ENCODE data around the gene POTEE.
"Not testable (repeated sequence)": the region's sequence is repeated elsewhere in the genome, so short reads cannot be mapped to it uniquely, and the experiment has no call there.

The POTEE gene

GRCh38 chr2:131209030-131209772 is at the start of gene POTEE:
Gene POTEE, plus strand, starts transcription at chr2:131209536. Its CDS starts 8,867 bp downstream, at chr2:131218403.
- DNase-seq = not testable (repeated sequence)

GRCh38 chr2:131165562-131165961 is 43.8 kb upstream of the POTEE start:
- not testable (repeated sequence) for DNase-seq

GRCh38 chr2:131168538-131168937 is 40.8 kb upstream of the POTEE start:
- no peak for DNase-seq

DNA sequence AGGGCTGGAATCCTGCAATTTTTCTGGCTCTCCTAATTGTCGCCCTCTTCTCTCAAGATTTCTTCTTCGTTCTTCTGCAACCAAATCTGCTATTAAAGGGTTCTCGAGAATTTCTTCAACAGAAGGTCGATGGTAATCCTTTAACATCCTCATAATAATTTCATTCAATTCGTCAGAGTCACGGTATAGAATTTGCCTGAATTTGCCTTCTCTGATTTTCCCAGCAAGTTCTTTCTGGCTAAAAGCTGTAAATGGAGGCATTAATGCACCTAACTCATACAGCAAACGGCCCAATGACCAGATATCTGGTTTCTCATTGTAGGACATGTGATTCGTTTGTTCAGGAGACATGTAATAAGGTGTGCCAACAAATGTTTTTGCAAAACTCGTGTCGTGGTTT is 31.3 kb upstream of the POTEE start:
- not testable (repeated sequence) for DNase-seq

GRCh38 chr2:131178721-131179418 is 30.5 kb upstream of the POTEE start:
- DNase-seq = not testable (repeated sequence)

- DNase-seq = not testable (repeated sequence)
These were observed 27.9 kb upstream of the POTEE start for GRCh38 chr2:131181451-131181850.

DNA sequence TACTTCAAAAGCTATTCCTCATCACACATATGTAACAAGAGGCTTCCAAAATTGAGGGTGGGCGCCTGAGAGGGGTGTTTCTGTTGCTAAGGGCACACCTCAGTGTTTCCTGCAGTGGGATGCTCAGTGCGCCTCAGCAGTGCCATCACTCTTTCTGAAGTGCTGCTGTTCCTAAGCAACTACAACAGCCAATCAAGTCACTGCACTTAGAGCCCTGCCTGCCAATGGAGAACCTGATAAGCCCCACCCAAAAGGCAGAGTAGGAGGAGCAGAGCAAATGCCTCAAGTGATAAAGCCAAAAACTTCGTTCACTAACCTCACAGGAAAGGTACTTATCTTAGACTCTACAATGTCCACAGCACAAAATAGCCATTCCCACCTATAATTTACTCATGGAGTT is 15.9 kb upstream of the POTEE start:
- not testable (repeated sequence) for DNase-seq

DNA sequence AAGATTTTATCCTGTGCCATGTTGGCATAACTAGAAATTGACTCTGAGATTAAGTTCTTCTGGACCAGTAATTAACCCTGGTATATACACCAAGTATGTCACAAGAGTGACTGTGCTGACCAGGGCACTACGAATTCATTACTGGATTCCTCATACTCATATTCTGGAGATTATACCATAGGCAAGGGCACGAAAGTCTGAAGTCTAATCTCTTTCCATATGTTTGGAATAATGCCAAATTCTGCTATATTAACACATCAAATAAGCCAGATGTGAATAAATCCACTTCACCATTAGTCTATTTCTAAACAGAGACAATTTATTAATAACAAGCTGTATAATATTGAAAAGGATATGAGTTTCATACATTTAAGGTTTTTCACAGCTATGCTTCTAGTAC is 13.2 kb upstream of the POTEE start:
- not testable (repeated sequence) for DNase-seq

DNA sequence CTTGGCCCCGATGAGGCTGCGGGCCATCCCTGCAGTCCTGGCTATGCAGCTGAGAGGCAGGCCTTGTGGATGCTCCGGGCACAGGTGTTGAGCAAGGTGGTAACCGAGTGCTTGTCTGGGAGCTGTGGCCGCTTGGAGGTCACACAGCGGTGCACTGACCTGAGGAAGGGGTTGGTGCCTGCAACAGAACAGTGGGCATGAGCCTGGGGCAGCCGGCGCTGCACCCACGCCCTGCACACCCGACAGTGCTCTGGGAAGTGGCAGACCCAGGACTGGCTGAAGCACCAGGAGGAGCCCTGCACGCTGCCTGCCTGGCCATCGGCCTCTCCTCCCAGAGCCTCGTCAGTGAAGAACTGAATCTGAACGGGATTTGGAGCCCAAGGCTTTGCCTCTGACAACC is 8.2 kb upstream of the POTEE start:
- DNase-seq = no peak

DNA sequence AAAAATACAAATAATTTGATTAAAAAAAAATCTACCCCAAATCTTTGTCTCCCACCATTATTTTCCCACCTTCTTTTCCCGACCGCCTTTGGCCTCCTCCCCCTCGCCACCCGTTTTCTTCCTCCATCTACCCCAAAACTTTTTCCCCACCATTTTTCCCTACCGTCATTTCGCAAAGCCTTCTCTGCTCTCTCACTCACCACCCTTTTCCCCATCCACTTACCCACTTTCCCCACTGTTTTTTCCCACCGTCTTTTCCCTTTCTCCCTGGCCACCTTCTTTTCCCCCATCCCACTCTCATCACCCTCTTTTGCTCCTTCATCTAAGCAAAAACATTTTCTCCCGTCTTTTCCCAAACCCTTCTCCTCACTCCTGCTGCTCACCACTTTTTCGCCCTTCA is 1.5 kb upstream of the POTEE start:
- DNase-seq = not testable (repeated sequence)

DNA sequence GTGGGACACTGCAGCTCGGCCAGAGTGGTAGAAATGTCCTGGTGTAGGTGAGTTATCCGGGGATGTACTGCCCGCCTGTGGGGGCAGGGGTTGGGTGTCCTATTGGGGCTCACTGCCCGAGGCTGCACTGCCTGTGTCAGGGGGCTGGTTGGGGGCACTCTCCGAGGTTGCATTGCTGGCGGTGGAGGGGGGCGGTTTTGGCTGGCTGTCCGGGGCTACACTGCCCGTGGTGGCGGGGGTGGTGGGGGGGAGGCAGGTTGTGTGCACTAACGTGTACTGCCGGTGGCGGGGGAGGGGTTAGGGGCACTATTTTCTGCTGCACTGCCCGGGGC is 403 bp downstream of the POTEE start:
- not testable (repeated sequence) for DNase-seq

GRCh38 chr2:131210434-131211211 is 1.3 kb downstream of the POTEE start:
- DNase-seq = not testable (repeated sequence)

DNA sequence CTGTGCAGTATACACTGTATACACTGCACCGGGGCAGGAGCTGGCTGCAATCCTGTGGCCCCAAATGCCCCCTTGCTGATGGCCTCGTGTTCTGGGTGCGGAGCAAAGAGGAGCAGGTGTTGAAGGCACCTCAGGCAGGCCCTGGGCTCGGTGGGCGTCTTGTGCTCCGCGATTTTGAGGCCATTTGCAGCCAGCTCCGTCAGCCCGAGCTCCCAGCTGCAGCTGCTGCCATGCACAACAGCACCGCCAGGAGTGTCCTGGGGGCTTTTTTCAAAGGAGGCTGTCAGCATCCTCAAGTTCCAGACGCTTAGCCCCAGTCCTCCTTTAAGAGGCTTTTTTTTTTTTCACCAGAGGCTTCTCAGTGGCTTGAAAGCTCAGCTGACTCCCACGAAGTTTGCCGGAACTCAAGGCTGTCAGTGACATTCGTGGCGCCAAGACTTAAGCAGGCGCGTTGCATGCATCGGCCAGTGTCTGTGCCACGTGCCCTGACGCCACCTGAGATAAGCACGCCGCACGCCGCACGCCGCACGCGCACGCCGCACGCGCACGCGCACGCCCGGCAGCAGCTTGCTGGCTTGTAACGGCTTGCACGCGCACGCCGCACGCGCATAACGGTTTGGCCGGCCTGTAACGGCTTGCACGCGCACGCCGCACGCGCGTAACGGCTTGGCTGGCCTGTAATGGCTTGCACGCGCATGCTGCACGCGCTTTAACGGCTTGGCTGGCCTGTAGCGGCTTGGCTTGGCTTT is 8.1 kb downstream of the POTEE start:
- not testable (repeated sequence) for DNase-seq

DNA sequence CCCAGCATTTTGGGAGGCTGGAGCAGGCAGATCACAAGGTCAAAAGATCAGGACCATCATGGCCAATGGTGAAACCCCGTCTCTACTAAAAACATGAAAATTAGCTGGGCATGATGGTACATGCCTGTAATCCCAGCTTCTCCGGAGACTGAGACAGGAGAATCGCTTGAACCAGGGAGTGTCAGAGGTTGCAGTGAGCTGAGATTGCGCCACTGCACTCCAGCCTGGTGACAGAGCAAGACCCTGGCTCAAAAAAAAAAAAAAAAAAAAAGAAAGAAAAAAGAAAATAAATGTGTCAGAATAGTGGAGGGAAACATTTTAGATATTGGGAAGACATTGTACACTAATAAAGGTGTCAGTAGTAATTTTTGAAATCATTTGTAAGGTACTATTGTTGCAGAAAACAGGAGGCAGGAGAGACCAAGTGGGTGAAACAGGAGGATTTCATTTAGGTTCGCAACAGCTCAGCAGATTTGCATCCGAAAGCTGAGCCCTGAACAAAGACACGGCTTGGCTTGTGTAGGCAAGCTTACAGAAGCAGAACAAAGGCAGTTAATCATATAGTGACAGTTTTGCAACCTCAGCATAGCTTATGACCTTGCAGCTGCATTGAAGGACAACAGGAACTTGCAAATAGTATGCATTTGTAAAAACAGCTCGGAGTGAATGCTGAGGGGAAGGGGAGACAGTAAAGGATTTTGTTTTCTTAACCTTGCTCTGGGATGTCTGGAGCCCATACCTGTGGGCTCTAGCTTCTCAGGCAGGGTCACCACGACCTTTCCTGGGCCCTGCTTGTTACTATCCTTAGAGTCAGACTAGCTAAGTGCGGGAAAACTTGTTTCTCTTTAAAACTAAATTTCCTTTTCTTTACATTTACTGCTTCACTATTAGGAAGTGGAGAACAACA is 26.5 kb downstream of the POTEE start:
- DNase-seq = not testable (repeated sequence)

Data from stimulated activated CD4-positive, alpha-beta T cell treated with anti-CD3 and anti-CD28 coated beads, Interleukin-4, amount 100 ng/mL, for 4 hours (primary cell).